ENCODE data around the gene DENND1B.

The DENND1B gene

DNA sequence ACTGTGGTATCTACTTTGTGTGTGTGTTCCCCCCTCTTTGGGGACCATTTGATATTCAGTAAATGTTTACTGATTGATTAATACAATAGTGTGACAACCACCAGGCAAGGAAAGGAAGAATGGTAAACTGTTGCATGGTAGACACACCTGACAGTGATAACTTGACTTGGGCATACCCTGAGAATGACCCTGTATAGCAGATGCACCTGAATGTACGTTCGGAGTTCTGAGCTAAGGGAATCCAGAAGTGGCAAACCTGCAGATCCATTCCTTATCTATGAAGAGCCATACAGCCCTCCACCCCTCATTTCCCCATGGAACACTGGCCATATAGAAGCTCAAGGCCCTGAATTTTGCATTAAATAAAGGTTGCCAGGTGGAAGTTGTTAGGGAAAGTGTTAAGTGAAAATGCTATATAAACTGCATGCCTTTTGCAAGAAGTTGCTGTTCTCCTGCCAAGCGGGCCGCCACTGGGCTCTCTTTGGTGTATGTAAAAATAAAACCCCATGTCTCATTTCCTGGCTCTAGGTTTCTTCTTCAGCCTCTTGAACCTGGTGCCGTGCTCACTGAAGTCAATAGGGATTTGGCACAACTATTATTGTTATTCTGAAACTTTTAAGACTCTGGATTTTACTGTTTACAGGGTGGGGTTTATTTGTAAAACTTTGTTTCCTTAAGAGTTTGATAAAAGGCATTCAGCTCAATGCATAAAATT lies 32.6 kb upstream of the DENND1B start:
- Histone ChIP-seq H4K20me1 (ENCODE audit: insufficient read depth, low read length, poor library complexity, severe bottlenecking) (no peaks in the 10 kb centered on the region), H3K4me3 (ENCODE audit: low read length, poor library complexity, severe bottlenecking) (no peak overlapping the region), H3K27me3 (ENCODE audit: insufficient read depth, low read length, poor library complexity, severe bottlenecking) (no peaks in the 10 kb centered on the region), H2AFZ (ENCODE audit: low read length) (no peak overlapping the region), H3K4me2 (ENCODE audit: low read depth, low read length, poor library complexity, severe bottlenecking) (no peak overlapping the region), H3K4me1 (ENCODE audit: insufficient read depth, low read length, poor library complexity, severe bottlenecking) (peaks cover 12% of the 10 kb centered on the region), H3K9ac (ENCODE audit: low read depth, low read length, poor library complexity, severe bottlenecking) (no peak overlapping the region), H3K9me3 (ENCODE audit: insufficient read depth, low read depth, low read length) (no peaks in the 10 kb centered on the region), H3K79me2 (ENCODE audit: insufficient read depth, low read length) (no peaks in the 10 kb centered on the region), H3F3A (ENCODE audit: low read depth) (peaks cover 4% of the 10 kb centered on the region; the same call in 1 of the 2 replicates), H3K36me3 (ENCODE audit: insufficient read depth, low read length) (no peaks in the 10 kb centered on the region), H3K9me2 (replicated peaks; ENCODE audit: low read depth, low read length) (no peaks in the 10 kb centered on the region)
- TF ChIP-seq CTCF (conservative IDR thresholded peaks at IDR 0.05; ENCODE audit: low read length): no peak
- no peak for TF ChIP-seq EZH2phosphoT487 (IDR thresholded peaks at IDR 0.05; ENCODE audit: borderline replicate concordance)

GRCh38 chr1:197807216-197807615 lies 31.9 kb upstream of the DENND1B start:
- Histone ChIP-seq H3K9me3 (ENCODE audit: insufficient read depth, low read depth, low read length) (no peaks in the 10 kb centered on the region), H3K79me2 (ENCODE audit: insufficient read depth, low read length) (no peaks in the 10 kb centered on the region), H3K9ac (ENCODE audit: low read depth, low read length, poor library complexity, severe bottlenecking) (no peak overlapping the region), H3K9me2 (replicated peaks; ENCODE audit: low read depth, low read length) (no peaks in the 10 kb centered on the region), H4K20me1 (ENCODE audit: insufficient read depth, low read length, poor library complexity, severe bottlenecking) (no peaks in the 10 kb centered on the region), H3K36me3 (ENCODE audit: insufficient read depth, low read length) (no peaks in the 10 kb centered on the region), H3F3A (ENCODE audit: low read depth) (peaks cover 4% of the 10 kb centered on the region; the same call in 1 of the 2 replicates), H3K4me2 (ENCODE audit: low read depth, low read length, poor library complexity, severe bottlenecking) (no peak overlapping the region), H2AFZ (ENCODE audit: low read length) (no peak overlapping the region), H3K27me3 (ENCODE audit: insufficient read depth, low read length, poor library complexity, severe bottlenecking) (no peaks in the 10 kb centered on the region), H3K4me1 (ENCODE audit: insufficient read depth, low read length, poor library complexity, severe bottlenecking) (peaks cover 11% of the 10 kb centered on the region), H3K4me3 (ENCODE audit: low read length, poor library complexity, severe bottlenecking) (no peak overlapping the region)
- no peak for TF ChIP-seq EZH2phosphoT487 (IDR thresholded peaks at IDR 0.05; ENCODE audit: borderline replicate concordance)
- no peak for TF ChIP-seq CTCF (conservative IDR thresholded peaks at IDR 0.05; ENCODE audit: low read length)

DNA sequence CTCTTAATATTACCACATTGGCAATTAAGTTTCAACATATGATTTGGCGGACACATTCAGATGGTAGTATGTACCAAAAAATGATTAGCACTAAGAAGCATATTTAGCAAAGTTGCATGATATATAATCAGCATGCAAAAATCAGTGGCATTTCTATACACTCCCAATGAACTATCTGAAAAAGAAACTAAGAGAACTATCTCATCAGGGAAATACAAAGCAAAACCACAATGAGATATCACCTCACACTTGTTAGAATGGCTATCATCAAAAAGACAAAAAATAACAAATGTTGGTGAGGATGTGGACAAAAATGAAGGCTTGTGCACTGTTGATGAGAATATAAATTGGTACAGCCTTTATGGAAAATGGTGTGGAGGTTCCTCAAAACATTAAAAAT lies 31.4 kb upstream of the DENND1B start:
- Histone ChIP-seq H3K9me3 (ENCODE audit: insufficient read depth, low read depth, low read length) (peaks cover 3% of the 10 kb centered on the region; the same call in 1 of the 2 replicates), H3K4me1 (ENCODE audit: insufficient read depth, low read length, poor library complexity, severe bottlenecking) (peaks cover 7% of the 10 kb centered on the region), H3K4me3 (ENCODE audit: low read length, poor library complexity, severe bottlenecking) (no peak overlapping the region), H3K79me2 (ENCODE audit: insufficient read depth, low read length) (no peaks in the 10 kb centered on the region), H3K9ac (ENCODE audit: low read depth, low read length, poor library complexity, severe bottlenecking) (no peak overlapping the region), H3K9me2 (replicated peaks; ENCODE audit: low read depth, low read length) (no peaks in the 10 kb centered on the region), H3K36me3 (ENCODE audit: insufficient read depth, low read length) (no peaks in the 10 kb centered on the region), H3F3A (ENCODE audit: low read depth) (peaks cover 4% of the 10 kb centered on the region; the same call in 1 of the 2 replicates), H3K4me2 (ENCODE audit: low read depth, low read length, poor library complexity, severe bottlenecking) (no peak overlapping the region), H4K20me1 (ENCODE audit: insufficient read depth, low read length, poor library complexity, severe bottlenecking) (no peaks in the 10 kb centered on the region), H3K27me3 (ENCODE audit: insufficient read depth, low read length, poor library complexity, severe bottlenecking) (no peaks in the 10 kb centered on the region), H2AFZ (ENCODE audit: low read length) (no peak overlapping the region)
- TF ChIP-seq CTCF (conservative IDR thresholded peaks at IDR 0.05; ENCODE audit: low read length): no peak
- no peak for TF ChIP-seq EZH2phosphoT487 (IDR thresholded peaks at IDR 0.05; ENCODE audit: borderline replicate concordance)
